GM19193 (cell line): ENCODE measurements around the gene DSCAML1.

Experiments used
- POLR2A ChIP-seq: IDR thresholded peaks from 4 replicates; pipeline ENCODE4 v1.6.1; 2011; ENCODE audit not compliant: insufficient read depth, insufficient read length; ENCODE audit errors: extremely low read depth

The DSCAML1 gene

GRCh38 chr11:117488996-117489952 lies 307.7 kb downstream of the DSCAML1 start:
- no peak for TF ChIP-seq POLR2A

GRCh38 chr11:117486059-117486458 lies 311.0 kb downstream of the DSCAML1 start:
- TF ChIP-seq POLR2A, result no peak

- TF ChIP-seq POLR2A, result no peak
Observed at GRCh38 chr11:117484156-117484555, 312.9 kb downstream of the DSCAML1 start.

GRCh38 chr11:117483372-117483771 lies 313.6 kb downstream of the DSCAML1 start:
- no peak for TF ChIP-seq POLR2A

GRCh38 chr11:117482881-117483280 lies 314.1 kb downstream of the DSCAML1 start:
- TF ChIP-seq POLR2A, result no peak

GRCh38 chr11:117481885-117482284 lies 315.1 kb downstream of the DSCAML1 start:
- no peak for TF ChIP-seq POLR2A

GRCh38 chr11:117481036-117481435 lies 316.0 kb downstream of the DSCAML1 start:
- no peak for TF ChIP-seq POLR2A

GRCh38 chr11:117480221-117480620 lies 316.8 kb downstream of the DSCAML1 start:
- no peak for TF ChIP-seq POLR2A

GRCh38 chr11:117479372-117479771 lies 317.6 kb downstream of the DSCAML1 start:
- no peak for TF ChIP-seq POLR2A

- no peak for TF ChIP-seq POLR2A
Observed at GRCh38 chr11:117478926-117479325, 318.1 kb downstream of the DSCAML1 start.

- no peak for TF ChIP-seq POLR2A
Observed at GRCh38 chr11:117478126-117478860, 318.7 kb downstream of the DSCAML1 start.

GRCh38 chr11:117477721-117478120 lies 319.3 kb downstream of the DSCAML1 start:
- TF ChIP-seq POLR2A, result no peak

GRCh38 chr11:117476531-117477142 lies 320.4 kb downstream of the DSCAML1 start:
- no peak for TF ChIP-seq POLR2A

GRCh38 chr11:117475716-117476530 lies 321.1 kb downstream of the DSCAML1 start:
- no peak for TF ChIP-seq POLR2A
